GM23338 (cell line): ENCODE data around the gene KATNAL1. TPM values are rescaled to one million over a fixed set of nuclear protein-coding genes. Genes with fewer than 3 reads are reported as not detected.
A peak's percentile ranks its signal among the peaks of the same experiment; 100 is the strongest.

Experiments used
- ATAC-seq: fragments of 200-7000 bp; cut with Tn5 transposase; 3 replicates; pipeline ENCODE4 v1.9.1; 2020
- DNase-seq: peaks from one replicate; pipeline ENCODE4 v3.0.0-alpha.2; 2015; ENCODE audit warnings: low spot score
- H2AFZ ChIP-seq: fragments of 200-600 bp; sonication (generic); 2 replicates; pipeline ENCODE4 v1.8.0; 2016; ENCODE audit warnings: antibody characterized with exemption, mild to moderate bottlenecking, moderate library complexity
- H3F3A ChIP-seq: fragments of 200-600 bp; sonication (generic); replicated peaks from 2 replicates; pipeline ENCODE4 v1.8.0; 2017; ENCODE audit warnings: antibody characterized with exemption, mixed run types, low read depth
- H3K27ac ChIP-seq: fragments of 200-600 bp; sonication (generic); 2 replicates; pipeline ENCODE4 v1.6.1; 2016; ENCODE audit warnings: low read depth
- H3K27me3 ChIP-seq: fragments of 200-600 bp; sonication (generic); 2 replicates; pipeline ENCODE4 v1.8.0; 2016; ENCODE audit warnings: mild to moderate bottlenecking, mixed run types, moderate library complexity; ENCODE audit not compliant: insufficient read depth
- H3K36me3 ChIP-seq: fragments of 200-600 bp; sonication (generic); 2 replicates; pipeline ENCODE4 v1.8.0; 2016; ENCODE audit warnings: mild to moderate bottlenecking; ENCODE audit not compliant: insufficient read depth
- H3K4me1 ChIP-seq: fragments of 200-600 bp; sonication (generic); 2 replicates; pipeline ENCODE4 v1.8.0; 2016; ENCODE audit warnings: mild to moderate bottlenecking, moderate library complexity; ENCODE audit not compliant: insufficient read depth
- H3K4me2 ChIP-seq: fragments of 200-600 bp; sonication (generic); 2 replicates; pipeline ENCODE4 v1.7.1; 2017; ENCODE audit warnings: mixed run types
- H3K4me3 ChIP-seq: fragments of 200-600 bp; sonication (generic); 2 replicates; pipeline ENCODE4 v1.6.1; 2016; ENCODE audit warnings: mixed run types
- H3K79me2 ChIP-seq: fragments of 200-600 bp; sonication (generic); replicated peaks from 2 replicates; pipeline ENCODE4 v1.8.0; 2017; ENCODE audit warnings: mild to moderate bottlenecking; ENCODE audit not compliant: insufficient read depth
- H3K9me2 ChIP-seq: fragments of 200-600 bp; sonication (generic); 2 replicates; pipeline ENCODE4 v1.8.0; 2017; ENCODE audit not compliant: insufficient read depth
- H4K20me1 ChIP-seq: fragments of 200-600 bp; sonication (generic); replicated peaks from 2 replicates; pipeline ENCODE4 v1.8.0; 2017; ENCODE audit warnings: mild to moderate bottlenecking; ENCODE audit not compliant: insufficient read depth
- H3K27ac Mint-ChIP-seq: 2 replicates; pipeline ENCODE4 v1.8.0; 2020; ENCODE audit warnings: inconsistent platforms, mild to moderate bottlenecking, moderate library complexity, mixed read lengths
- H3K27me3 Mint-ChIP-seq: 3 replicates; pipeline ENCODE4 v1.8.0; 2022; ENCODE audit warnings: low read depth, mild to moderate bottlenecking, moderate library complexity, mixed read lengths, inconsistent platforms; ENCODE audit not compliant: insufficient read depth, poor library complexity
- H3K36me3 Mint-ChIP-seq: 3 replicates; pipeline ENCODE4 v1.8.0; 2021; ENCODE audit warnings: low read depth, mild to moderate bottlenecking, inconsistent platforms, moderate library complexity, mixed read lengths
- H3K4me1 Mint-ChIP-seq: 3 replicates; pipeline ENCODE4 v1.8.0; 2020; ENCODE audit warnings: mild to moderate bottlenecking, inconsistent platforms, mixed read lengths
- H3K4me3 Mint-ChIP-seq: 3 replicates; pipeline ENCODE4 v1.8.0; 2021; ENCODE audit warnings: moderate library complexity, mild to moderate bottlenecking, inconsistent platforms, mixed read lengths
- H3K9me3 Mint-ChIP-seq: 3 replicates; pipeline ENCODE4 v1.8.0; 2020; ENCODE audit warnings: moderate library complexity, mild to moderate bottlenecking, inconsistent platforms, mixed read lengths
- CREB1 ChIP-seq: fragments of 250-450 bp; sonication (Bioruptor Pico); IDR thresholded peaks from 2 replicates; pipeline ENCODE4 v1.5.0; 2020; ENCODE audit warnings: low read depth, mild to moderate bottlenecking, moderate library complexity
- EZH2phosphoT487 ChIP-seq: fragments of 200-600 bp; sonication (generic); IDR thresholded peaks from one replicate; pipeline ENCODE4 v1.8.1; 2018; ENCODE audit warnings: antibody characterized with exemption; ENCODE audit not compliant: unreplicated experiment
- POLR2AphosphoS5 ChIP-seq: IDR thresholded peaks from 2 replicates; pipeline ENCODE4 v1.6.1; 2016; ENCODE audit warnings: antibody characterized with exemption, low read depth
- ZNF331 ChIP-seq: fragments of 250-450 bp; sonication (Bioruptor Pico); IDR thresholded peaks from 2 replicates; pipeline ENCODE4 v1.5.0; 2020; ENCODE audit warnings: low read depth, mild to moderate bottlenecking, moderate library complexity
- polyA plus RNA-seq: library from polyadenylated mRNA; unstranded; fragments of >200 nt; fragmentation: Nextera tagmentation; extraction: Ambion mirVana; gene quantifications from 2 replicates; pipeline ENCODE4 v1.2.1, GENCODE V29; 2016
- total RNA-seq: library from RNA; depleted of rRNA; stranded (reverse); fragments of >200 nt; shearing (Covaris generic); gene quantifications from 2 replicates; pipeline ENCODE4 v1.2.3, GENCODE V29; 2014
- TF ChIP-seq, protein P1 (sequence below): IDR thresholded peaks from 2 replicates; pipeline ENCODE4 v1.6.1; 2016; ENCODE audit warnings: antibody characterized with exemption
- TF ChIP-seq, protein P2 (sequence below): fragments of 250-450 bp; sonication (Bioruptor Pico); IDR thresholded peaks from 2 replicates; pipeline ENCODE4 v1.5.0; 2020; ENCODE audit warnings: mild to moderate bottlenecking, moderate library complexity
- TF ChIP-seq, protein P3 (sequence below): IDR thresholded peaks from one replicate; pipeline ENCODE4 v1.6.1; 2018; ENCODE audit warnings: antibody characterized with exemption; ENCODE audit not compliant: unreplicated experiment
- TF ChIP-seq, protein P4 (sequence below), 2 experiments: fragments of 200-600 bp in 1 of 2; sonication (generic) in 1 of 2; conservative IDR thresholded peaks; 2 replicates each; pipeline versions ENCODE4 v1.5.1 to v1.6.1; 2016 to 2017; ENCODE audit warnings: antibody characterized with exemption in 2 of 2, low read depth in 2 of 2, mild to moderate bottlenecking in 2 of 2, moderate library complexity in 1 of 2

Gene KATNAL1
- total and polyA plus RNA-seq, 2 experiments from 2014 or later = 6.1 to 11.5 TPM

DNA sequence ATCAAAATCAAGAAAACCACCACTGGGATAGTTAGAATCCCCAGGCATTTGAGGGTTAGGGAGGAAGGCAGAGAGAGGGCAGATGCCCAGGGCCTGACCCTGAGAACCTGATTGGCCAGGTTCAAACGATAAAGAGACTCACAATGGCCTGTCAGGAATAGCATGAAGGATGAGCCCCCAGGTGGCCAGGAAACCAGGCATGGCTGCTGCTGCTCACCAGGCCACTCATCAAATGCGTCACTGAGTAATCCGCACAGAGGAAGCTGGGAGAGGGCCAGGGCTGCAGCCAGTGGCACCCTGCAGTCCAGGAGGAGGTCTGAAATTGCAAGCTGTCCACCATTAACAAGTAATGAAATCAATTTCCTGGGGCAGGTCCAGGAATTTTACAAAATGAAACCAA is 111.3 kb downstream of the KATNAL1 start:
- H3K9me2 ChIP-seq = no peaks in the 10 kb centered on the region
- peak; percentile 94 for ATAC-seq
- H3K9me3 Mint-ChIP-seq = no peaks in the 10 kb centered on the region
- no peaks in the 10 kb centered on the region for H3K27me3 Mint-ChIP-seq
- H3K27ac ChIP-seq = no peak overlapping the region
- H3K4me1 ChIP-seq = no peaks in the 10 kb centered on the region; the same call in 1 of the 2 replicates
- H3K27me3 ChIP-seq = no peaks in the 10 kb centered on the region
- no peak overlapping the region for H3K4me2 ChIP-seq
- H3K4me1 Mint-ChIP-seq = peaks cover 51% of the 10 kb centered on the region
- H2AFZ ChIP-seq = no peak overlapping the region
- H3K4me3 Mint-ChIP-seq = no peak overlapping the region; the same call in 2 of the 3 replicates
- H3K36me3 ChIP-seq = no peaks in the 10 kb centered on the region
- TF ChIP-seq CREB1 (0 out of 2 replicates have a peak, but pooled peaks have one; percentile 50), EZH2phosphoT487 (no peak), POLR2AphosphoS5 (no peak), ZNF331 (CRISPR knock-in tag) (no peak)
- TF ChIP-seq, protein P1, sequence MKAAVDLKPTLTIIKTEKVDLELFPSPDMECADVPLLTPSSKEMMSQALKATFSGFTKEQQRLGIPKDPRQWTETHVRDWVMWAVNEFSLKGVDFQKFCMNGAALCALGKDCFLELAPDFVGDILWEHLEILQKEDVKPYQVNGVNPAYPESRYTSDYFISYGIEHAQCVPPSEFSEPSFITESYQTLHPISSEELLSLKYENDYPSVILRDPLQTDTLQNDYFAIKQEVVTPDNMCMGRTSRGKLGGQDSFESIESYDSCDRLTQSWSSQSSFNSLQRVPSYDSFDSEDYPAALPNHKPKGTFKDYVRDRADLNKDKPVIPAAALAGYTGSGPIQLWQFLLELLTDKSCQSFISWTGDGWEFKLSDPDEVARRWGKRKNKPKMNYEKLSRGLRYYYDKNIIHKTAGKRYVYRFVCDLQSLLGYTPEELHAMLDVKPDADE = no peak
- TF ChIP-seq, protein P2, sequence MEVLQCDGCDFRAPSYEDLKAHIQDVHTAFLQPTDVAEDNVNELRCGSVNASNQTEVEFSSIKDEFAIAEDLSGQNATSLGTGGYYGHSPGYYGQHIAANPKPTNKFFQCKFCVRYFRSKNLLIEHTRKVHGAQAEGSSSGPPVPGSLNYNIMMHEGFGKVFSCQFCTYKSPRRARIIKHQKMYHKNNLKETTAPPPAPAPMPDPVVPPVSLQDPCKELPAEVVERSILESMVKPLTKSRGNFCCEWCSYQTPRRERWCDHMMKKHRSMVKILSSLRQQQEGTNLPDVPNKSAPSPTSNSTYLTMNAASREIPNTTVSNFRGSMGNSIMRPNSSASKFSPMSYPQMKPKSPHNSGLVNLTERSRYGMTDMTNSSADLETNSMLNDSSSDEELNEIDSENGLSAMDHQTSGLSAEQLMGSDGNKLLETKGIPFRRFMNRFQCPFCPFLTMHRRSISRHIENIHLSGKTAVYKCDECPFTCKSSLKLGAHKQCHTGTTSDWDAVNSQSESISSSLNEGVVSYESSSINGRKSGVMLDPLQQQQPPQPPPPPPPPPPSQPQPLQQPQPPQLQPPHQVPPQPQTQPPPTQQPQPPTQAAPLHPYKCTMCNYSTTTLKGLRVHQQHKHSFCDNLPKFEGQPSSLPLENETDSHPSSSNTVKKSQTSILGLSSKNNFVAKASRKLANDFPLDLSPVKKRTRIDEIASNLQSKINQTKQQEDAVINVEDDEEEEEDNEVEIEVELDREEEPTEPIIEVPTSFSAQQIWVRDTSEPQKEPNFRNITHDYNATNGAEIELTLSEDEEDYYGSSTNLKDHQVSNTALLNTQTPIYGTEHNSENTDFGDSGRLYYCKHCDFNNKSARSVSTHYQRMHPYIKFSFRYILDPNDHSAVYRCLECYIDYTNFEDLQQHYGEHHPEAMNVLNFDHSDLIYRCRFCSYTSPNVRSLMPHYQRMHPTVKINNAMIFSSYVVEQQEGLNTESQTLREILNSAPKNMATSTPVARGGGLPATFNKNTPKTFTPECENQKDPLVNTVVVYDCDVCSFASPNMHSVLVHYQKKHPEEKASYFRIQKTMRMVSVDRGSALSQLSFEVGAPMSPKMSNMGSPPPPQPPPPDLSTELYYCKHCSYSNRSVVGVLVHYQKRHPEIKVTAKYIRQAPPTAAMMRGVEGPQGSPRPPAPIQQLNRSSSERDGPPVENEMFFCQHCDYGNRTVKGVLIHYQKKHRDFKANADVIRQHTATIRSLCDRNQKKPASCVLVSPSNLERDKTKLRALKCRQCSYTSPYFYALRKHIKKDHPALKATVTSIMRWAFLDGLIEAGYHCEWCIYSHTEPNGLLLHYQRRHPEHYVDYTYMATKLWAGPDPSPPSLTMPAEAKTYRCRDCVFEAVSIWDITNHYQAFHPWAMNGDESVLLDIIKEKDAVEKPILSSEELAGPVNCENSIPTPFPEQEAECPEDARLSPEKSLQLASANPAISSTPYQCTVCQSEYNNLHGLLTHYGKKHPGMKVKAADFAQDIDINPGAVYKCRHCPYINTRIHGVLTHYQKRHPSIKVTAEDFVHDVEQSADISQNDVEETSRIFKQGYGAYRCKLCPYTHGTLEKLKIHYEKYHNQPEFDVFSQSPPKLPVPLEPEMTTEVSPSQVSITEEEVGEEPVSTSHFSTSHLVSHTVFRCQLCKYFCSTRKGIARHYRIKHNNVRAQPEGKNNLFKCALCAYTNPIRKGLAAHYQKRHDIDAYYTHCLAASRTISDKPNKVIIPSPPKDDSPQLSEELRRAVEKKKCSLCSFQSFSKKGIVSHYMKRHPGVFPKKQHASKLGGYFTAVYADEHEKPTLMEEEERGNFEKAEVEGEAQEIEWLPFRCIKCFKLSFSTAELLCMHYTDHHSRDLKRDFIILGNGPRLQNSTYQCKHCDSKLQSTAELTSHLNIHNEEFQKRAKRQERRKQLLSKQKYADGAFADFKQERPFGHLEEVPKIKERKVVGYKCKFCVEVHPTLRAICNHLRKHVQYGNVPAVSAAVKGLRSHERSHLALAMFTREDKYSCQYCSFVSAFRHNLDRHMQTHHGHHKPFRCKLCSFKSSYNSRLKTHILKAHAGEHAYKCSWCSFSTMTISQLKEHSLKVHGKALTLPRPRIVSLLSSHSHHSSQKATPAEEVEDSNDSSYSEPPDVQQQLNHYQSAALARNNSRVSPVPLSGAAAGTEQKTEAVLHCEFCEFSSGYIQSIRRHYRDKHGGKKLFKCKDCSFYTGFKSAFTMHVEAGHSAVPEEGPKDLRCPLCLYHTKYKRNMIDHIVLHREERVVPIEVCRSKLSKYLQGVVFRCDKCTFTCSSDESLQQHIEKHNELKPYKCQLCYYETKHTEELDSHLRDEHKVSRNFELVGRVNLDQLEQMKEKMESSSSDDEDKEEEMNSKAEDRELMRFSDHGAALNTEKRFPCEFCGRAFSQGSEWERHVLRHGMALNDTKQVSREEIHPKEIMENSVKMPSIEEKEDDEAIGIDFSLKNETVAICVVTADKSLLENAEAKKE (CRISPR knock-in tag) = no peak
- TF ChIP-seq, protein P3, sequence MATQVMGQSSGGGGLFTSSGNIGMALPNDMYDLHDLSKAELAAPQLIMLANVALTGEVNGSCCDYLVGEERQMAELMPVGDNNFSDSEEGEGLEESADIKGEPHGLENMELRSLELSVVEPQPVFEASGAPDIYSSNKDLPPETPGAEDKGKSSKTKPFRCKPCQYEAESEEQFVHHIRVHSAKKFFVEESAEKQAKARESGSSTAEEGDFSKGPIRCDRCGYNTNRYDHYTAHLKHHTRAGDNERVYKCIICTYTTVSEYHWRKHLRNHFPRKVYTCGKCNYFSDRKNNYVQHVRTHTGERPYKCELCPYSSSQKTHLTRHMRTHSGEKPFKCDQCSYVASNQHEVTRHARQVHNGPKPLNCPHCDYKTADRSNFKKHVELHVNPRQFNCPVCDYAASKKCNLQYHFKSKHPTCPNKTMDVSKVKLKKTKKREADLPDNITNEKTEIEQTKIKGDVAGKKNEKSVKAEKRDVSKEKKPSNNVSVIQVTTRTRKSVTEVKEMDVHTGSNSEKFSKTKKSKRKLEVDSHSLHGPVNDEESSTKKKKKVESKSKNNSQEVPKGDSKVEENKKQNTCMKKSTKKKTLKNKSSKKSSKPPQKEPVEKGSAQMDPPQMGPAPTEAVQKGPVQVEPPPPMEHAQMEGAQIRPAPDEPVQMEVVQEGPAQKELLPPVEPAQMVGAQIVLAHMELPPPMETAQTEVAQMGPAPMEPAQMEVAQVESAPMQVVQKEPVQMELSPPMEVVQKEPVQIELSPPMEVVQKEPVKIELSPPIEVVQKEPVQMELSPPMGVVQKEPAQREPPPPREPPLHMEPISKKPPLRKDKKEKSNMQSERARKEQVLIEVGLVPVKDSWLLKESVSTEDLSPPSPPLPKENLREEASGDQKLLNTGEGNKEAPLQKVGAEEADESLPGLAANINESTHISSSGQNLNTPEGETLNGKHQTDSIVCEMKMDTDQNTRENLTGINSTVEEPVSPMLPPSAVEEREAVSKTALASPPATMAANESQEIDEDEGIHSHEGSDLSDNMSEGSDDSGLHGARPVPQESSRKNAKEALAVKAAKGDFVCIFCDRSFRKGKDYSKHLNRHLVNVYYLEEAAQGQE = no peak
- TF ChIP-seq, protein P4, sequence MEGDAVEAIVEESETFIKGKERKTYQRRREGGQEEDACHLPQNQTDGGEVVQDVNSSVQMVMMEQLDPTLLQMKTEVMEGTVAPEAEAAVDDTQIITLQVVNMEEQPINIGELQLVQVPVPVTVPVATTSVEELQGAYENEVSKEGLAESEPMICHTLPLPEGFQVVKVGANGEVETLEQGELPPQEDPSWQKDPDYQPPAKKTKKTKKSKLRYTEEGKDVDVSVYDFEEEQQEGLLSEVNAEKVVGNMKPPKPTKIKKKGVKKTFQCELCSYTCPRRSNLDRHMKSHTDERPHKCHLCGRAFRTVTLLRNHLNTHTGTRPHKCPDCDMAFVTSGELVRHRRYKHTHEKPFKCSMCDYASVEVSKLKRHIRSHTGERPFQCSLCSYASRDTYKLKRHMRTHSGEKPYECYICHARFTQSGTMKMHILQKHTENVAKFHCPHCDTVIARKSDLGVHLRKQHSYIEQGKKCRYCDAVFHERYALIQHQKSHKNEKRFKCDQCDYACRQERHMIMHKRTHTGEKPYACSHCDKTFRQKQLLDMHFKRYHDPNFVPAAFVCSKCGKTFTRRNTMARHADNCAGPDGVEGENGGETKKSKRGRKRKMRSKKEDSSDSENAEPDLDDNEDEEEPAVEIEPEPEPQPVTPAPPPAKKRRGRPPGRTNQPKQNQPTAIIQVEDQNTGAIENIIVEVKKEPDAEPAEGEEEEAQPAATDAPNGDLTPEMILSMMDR (conservative IDR thresholded peaks at IDR 0.05; ENCODE audit: low read depth in 2 of 2) = peak in 1 of 2 experiments; percentile 10; a peak in 1 of 4 replicates
- no peaks in the 10 kb centered on the region for H3K36me3 Mint-ChIP-seq
- no peak overlapping the region for H3K4me3 ChIP-seq
- peak; percentile 68 for DNase-seq
- H4K20me1 ChIP-seq = no peaks in the 10 kb centered on the region
- H3F3A ChIP-seq = no peaks in the 10 kb centered on the region
- no peaks in the 10 kb centered on the region for H3K79me2 ChIP-seq
- H3K27ac Mint-ChIP-seq = peak overlapping the region; percentile 58; the same call in 1 of the 2 replicates
